Cerebellar cortex (tissue), 1 donor: Measurements from ENCODE around the gene MAIP1.
"Not testable (repeated sequence)": the region's sequence is repeated elsewhere in the genome, so short reads cannot be mapped to it uniquely, and the experiment has no call there.

ENCODE experiments used
- DNase-seq: peaks from one replicate; pipeline ENCODE4 v3.0.0-alpha.2; 2015; ENCODE audit warnings: low spot score

The MAIP1 gene

DNA sequence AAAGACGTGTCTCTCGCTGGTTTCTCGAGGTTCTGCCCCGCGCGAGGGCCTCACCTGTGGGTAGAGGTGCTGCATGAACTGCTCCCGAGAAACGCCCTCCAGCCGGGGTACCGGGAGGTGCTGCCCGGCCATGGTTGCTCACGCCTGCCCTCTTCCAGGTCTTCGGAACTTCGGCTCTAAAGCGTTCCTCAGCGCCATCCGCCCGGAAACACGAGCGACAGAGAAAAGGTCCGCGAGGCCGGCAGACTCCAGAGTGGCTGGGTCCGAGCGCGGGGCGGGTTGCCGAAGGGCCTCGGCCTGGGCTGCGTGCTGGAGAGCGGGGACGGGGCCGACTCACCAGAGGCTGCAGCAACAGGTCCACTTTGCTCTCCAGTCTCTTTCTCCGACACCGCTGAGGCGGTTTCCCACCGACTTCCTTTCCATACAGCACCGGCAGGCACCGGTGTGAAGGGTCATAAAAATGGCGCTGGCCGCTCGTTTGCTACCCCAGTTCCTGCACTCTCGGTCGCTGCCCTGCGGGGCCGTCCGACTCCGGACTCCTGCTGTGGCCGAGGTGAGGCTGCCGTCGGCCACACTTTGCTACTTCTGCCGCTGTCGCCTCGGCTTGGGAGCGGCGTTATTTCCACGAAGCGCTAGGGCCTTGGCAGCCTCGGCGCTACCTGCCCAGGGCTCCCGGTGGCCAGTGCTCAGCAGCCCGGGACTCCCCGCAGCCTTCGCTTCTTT is at the start of gene MAIP1, which contains the start of gene TYW5:
Gene MAIP1, plus strand, starts transcription at position 244 of the 723 bp plus-strand sequence. Its CDS starts 217 bp downstream, at position 461.
Gene TYW5, minus strand, starts transcription at position 153 of the 723 bp plus-strand sequence. Its CDS starts 21 bp downstream, at position 132.
- peak; percentile 87 for DNase-seq

GRCh38 chr2:199907008-199907714 is 48.2 kb upstream of the MAIP1 start:
- no peak for DNase-seq

DNA sequence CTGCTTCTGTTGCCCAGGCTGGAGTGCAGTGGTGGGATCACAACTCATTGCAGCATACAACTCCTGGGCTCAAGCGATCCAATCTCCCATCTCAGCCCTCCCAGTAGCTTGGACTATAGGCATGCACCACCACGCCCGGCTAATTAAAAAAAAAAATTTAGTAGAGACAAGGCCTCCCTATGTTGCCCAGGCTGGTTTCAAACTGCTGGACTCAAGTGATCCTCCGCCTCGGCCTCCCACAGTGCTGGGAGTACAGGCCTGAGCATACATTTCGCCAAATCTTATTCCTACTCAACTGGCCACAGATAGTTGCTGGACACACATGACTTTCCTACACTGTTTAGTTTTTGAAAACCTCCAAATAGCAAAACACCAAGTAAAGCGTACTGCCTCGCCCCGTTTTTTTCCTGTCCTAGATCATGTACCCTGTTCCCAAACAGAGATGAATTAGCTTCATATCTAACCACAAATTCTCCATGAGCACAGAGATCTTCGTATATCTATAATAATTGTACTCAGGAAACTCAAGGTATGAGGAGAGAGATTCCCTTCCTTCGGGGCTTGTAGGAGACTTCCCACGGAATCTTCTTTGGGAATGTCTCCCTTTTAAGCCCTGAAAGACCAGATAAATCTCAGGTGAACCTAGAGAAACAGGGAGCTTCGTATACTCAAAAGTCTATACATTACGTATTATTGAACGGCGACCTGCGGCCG is 44.9 kb upstream of the MAIP1 start:
- DNase-seq = no peak

DNA sequence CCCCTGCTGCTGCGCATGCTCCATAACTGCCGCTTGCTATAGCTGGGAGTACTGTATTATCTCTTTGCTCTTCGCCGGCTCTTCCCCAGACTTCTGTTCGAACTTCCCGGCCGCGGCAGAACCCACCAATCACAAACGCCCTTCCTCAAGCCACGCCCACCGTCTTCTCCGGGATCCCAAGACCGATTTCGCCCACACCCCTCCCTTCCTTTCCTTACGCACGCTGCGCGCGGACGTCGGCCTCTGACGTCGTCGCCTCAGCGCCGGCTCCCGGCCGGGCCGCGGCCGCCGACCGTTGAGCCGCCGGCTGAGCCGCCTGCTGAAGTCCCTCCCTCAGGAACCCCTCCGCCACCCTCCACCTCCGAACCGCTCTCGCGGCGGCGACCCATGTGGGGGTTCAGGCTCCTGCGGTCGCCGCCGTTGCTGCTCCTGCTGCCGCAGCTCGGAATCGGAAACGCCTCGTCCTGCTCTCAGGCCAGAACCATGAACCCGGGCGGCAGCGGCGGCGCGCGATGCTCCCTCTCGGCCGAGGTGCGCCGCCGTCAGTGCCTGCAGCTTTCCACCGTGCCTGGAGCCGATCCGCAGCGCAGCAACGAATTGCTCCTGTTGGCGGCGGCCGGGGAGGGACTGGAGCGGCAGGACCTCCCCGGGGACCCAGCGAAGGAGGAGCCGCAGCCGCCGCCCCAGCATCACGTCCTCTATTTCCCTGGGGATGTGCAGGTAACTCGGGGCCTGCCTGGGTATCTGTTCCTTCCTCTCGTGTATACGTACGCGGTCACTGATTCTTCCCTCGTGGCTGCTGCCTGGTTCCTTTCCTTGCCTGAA is 44.1 kb upstream of the MAIP1 start, which contains the start of gene C2orf69:
Gene C2orf69, plus strand, starts transcription at position 242 of the 825 bp plus-strand sequence. Its CDS starts 146 bp downstream, at position 388.
- DNase-seq = peak; percentile 98

DNA sequence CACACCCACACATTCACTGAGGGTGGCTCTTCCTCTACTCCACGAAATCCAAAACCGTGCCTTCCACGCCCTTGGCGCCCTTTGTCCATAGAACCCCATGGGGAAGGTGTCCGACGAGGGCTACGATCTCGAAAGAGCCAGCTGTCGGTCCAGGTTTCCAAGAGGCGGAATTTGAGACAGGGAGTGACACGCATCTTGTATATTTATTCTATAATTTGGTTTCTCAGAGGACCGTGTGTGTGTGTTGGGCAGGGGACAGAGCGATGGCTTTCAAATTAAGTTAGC is 43.6 kb upstream of the MAIP1 start:
- no peak for DNase-seq

- DNase-seq = not testable (repeated sequence)
These were observed 42.7 kb upstream of the MAIP1 start for GRCh38 chr2:199912553-199913114.

- DNase-seq = no peak
These were observed 40.9 kb upstream of the MAIP1 start for GRCh38 chr2:199914372-199914958.

DNA sequence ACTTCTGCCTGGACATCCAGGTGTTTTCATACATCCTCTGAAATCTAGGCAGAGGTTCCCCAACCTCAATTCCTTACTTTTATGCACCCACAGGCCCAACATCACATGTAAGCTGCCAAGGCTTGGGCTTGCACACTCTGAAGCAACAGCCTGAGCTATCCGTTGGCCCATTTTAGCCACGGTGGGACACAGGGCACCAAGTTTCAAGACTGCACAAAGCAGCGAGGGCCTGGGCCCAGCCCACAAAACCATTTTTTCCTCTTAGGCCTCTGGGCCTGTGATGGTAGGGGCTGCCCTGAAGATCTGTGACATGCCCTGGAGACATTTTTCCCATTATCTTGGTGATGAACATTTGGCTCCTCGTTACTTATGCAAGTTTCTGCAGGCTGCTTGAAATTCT is 38.4 kb upstream of the MAIP1 start:
- DNase-seq = no peak

GRCh38 chr2:199922856-199923255 is 32.5 kb upstream of the MAIP1 start:
- DNase-seq = no peak

DNA sequence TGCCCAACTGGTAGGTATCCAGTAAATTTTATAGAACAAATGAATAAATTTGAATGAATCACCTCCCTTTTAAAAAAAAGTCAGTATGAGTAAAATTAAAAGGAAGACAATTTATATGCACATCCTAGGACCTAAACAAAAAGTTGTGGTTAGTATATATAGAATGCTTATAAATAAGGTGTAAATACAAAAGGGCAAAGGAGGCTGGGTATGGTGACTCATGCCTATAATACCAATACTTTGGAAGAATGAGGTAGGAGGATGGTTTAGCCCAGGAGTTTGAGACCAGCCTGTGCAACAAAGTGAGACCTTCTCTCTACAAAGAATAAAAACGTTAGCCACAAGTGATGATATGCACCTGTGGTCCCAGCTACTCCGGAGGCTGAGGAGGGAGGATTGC is 31.5 kb upstream of the MAIP1 start:
- DNase-seq = no peak

GRCh38 chr2:199926806-199927205 is 28.6 kb upstream of the MAIP1 start:
- no peak for DNase-seq

- no peak for DNase-seq
These were observed 27.2 kb upstream of the MAIP1 start for GRCh38 chr2:199928226-199928625.

DNA sequence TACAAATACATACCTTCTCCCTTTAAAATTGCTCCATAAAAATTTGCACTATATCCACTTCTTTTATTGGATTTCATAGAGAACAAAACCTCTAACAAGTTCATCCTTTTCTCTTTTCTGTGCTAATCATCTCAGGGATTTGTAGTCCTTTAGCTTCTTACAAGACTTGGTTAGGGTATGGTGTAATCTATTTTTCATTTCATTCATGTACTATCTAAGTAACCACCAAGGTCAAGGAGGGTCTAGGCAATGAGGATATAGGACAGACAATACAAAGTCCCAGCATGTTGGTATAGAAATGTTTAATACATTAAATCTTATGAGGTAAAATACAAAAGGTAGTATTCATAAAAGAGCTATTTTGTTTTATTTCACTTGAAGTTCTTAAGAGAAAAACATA is 26.8 kb upstream of the MAIP1 start:
- DNase-seq = no peak

- DNase-seq = no peak
These were observed 26.1 kb upstream of the MAIP1 start for GRCh38 chr2:199929262-199929661.

- peak; percentile 48 for DNase-seq
These were observed 23.0 kb upstream of the MAIP1 start for GRCh38 chr2:199932312-199932855.

DNA sequence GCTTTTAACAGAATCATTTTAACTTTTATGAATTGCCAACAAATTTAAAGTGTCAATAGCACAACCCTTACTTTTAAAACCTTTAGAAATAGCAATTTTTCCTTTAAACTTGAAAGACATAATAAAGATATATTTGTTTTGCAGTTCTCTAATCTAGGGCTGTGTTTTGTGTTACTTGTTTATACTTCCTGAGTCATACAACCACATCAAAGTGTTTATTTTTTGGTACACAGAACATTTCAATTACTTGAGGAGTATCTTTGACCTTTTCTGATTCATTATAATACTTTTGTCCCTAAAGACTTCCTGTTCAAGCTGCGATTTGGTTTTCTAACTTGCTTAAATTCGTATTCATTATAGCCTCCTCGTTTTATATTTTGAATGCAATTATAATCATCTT is 21.9 kb upstream of the MAIP1 start:
- DNase-seq = no peak

DNA sequence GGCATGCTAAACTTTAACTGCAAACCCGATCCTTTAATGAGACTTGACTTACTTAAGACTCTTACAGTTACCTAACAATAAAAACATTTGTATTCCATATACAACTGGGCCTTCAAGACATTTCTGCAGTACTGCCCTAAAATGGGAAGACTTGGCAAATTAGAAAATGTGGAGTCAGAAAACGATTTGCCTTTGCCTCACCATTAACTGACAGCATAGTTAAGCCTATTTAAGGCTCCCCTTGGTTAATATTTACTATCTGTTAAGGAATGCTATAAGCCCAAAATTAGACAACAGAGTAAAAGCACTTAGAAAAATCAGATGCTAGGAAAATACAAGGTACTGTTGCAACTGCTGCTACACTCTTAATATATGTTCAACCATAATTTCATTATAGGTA is 18.8 kb upstream of the MAIP1 start:
- DNase-seq = no peak

DNA sequence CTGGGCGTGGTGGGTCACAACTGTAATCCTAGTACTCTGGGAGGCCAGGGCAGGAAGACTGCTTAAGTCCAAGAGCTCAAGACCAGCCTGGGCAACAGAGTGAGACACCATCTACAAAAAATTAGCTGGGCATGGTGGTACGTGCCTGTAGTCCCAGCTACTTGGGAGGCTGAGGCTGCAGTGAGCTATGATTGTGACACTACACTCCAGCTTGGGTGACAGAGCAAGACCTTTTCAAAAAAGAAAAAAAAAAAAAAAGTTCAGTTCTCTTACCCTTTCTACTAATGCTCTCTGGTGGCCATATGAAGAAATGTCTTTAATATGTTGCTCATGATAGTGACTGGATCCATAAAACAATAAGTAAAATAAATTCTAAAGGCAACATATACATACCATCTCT is 15.0 kb upstream of the MAIP1 start:
- peak; percentile 19 for DNase-seq

GRCh38 chr2:199943373-199943772 is 12.0 kb upstream of the MAIP1 start:
- DNase-seq = no peak

GRCh38 chr2:199946196-199946595 is 9.2 kb upstream of the MAIP1 start:
- DNase-seq = no peak

DNA sequence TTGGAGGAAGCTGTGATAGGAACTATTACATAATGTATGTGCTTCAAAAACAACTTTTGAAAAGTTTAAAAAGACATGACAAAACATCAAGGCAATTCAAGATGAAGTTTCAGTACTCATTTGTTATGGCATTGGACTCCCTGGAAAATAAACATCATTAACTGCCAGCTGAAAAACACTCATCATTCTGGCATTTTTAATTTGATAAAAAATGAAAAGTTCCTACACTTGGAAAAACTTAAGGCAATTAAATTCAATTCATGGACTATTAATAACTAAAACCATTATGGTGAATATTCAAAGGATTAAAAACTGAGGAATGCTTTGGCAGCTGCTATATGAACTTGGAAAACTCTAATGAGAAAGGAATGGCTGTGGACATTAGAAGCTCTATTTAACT is 8.5 kb upstream of the MAIP1 start:
- DNase-seq = no peak
